GM21515 (cell line): ENCODE data around the gene FRMD4A.

Experiments
- ATAC-seq: cut with Tn5 transposase; IDR thresholded peaks from one replicate; pipeline ENCODE4 v1.9.1; 2021; ENCODE audit not compliant: unreplicated experiment

Gene FRMD4A

DNA sequence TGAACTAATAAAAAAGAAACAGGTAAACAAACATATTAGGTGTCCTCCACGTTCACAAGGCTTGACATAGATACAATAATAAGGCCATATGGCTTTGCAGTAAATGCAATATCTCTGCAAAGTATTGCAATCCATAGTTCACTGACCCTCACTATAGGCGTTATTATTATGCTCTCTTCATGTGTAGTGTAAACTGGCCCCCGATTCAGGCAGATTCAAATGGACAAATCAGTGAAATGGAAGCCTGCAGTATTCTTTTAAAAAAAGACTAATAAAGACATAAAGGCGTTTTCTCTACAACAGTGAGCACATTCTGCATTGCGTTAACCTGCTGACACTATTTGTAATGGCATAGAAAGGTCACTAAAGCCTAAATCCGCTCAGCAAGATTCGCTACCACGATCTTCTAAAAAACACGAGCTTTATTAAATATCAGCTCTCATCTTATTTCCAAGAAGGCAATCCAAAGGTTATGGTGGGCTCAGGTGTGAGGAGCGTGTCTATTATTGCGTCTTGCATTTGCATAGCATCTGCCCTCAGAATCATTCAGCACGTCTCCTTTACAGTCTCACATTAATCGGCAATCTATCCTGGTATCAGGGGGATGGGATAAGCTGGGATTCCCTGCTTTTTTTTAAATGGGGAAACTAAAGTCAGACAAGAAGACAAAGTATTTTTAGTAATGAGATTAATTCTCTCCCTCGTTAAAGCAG lies 36.2 kb downstream of the FRMD4A start:
- no peak for ATAC-seq

GRCh38 chr10:14293526-14293925 lies 37.2 kb downstream of the FRMD4A start:
- no peak for ATAC-seq

- no peak for ATAC-seq
These were observed 39.4 kb downstream of the FRMD4A start for GRCh38 chr10:14291296-14291695.

- ATAC-seq, result no peak
These were observed 44.7 kb downstream of the FRMD4A start for GRCh38 chr10:14285941-14286560.

GRCh38 chr10:14282276-14282675 lies 48.4 kb downstream of the FRMD4A start:
- ATAC-seq, result no peak

DNA sequence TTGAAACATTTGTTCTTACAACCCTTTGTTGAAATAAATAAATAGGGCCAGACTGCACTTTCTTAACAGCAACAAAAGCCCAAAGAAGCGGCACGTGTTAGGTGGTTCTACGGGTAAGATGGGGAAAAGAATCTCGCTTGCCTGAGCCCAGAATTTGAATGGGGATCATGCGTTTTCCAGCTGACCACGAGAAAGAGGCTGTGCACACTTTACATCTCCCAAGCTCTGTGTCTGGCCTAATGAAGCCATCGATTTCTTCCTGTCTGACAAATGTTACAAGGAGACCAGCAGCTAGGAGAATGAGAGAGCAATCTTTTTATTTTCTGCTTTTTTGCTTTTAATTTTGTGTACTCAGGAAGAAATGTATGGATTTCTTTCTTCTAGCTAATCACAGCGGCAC lies 52.2 kb downstream of the FRMD4A start:
- no peak for ATAC-seq

- no peak for ATAC-seq
These were observed 54.5 kb downstream of the FRMD4A start for GRCh38 chr10:14276210-14276609.

DNA sequence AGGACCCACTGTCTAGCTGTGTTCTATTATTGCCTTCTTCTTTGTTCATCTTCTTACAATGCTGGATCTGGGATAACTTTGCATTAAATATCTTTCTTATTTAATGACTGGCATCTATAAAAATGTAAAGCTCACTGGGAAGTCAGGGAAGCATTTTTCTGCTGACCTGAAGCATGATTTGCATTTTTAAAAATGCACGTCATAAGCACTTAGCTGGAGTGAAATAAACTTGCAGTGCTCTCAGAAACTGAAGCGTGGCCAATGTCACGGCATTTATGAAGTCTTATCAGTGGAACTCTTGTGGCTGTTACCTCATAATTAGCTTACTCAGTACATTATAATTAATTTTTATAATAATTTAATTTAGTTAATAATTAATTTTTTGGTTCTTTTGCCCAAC lies 59.1 kb downstream of the FRMD4A start:
- ATAC-seq, result no peak

DNA sequence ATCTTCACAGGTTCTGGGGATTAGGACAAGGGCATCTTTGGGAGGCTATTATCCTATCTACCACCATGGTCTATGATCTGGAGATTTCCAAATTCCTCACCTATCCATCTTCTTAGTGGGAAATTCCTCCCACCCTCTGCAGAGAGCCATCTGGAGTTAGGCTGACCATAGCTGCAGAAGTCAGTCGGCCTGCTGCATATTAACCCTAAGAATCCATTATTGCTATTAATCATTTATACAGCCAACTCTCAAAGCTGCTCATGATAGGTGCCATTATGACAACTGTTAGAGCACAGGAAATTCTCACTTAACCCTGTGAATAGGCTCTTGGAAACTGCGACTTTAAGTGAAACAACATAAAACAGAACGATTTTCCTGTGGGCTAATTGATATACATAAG lies 60.4 kb downstream of the FRMD4A start:
- no peak for ATAC-seq

DNA sequence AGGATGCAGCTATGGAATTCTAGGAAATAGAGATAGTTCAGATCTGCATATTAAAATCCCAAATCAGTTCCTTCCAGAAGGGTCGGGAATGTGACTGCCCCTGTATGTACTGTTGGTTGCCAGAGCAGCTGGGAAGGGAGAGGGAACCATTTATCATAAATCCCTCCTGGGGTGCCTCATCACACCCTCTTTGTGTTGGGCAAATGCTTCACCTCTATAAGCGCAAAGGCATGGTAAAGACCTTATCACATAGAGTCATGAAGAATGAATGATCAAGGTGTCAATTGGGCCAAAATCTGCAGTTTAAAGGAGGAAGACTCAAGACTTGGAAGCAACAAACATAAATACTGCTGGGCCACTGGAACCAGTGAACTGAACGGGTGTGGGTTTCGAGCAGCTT lies 65.0 kb downstream of the FRMD4A start:
- no peak for ATAC-seq

GRCh38 chr10:14262836-14263425 lies 67.8 kb downstream of the FRMD4A start:
- no peak for ATAC-seq

DNA sequence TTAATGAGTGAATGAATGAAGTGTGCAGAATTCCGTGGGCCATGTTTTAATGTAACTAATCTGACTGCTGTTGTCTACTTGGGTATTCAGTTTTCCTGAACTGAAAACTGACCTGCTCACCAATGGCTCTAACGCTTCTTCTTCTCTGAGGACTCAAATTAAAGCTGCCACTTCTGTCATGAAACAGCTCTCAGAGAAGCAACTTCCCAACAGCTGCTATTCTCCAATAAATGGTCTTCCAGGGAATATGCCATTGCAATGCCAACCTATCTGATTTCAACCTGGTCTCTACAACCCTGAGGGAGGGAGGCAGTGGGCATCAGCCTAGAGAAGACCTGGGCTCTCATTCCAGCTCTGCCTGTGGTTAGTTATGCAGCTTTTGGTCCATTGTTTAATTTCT lies 69.4 kb downstream of the FRMD4A start:
- no peak for ATAC-seq

GRCh38 chr10:14259696-14260566 lies 70.8 kb downstream of the FRMD4A start:
- no peak for ATAC-seq

GRCh38 chr10:14254368-14254767 lies 76.4 kb downstream of the FRMD4A start:
- no peak for ATAC-seq

DNA sequence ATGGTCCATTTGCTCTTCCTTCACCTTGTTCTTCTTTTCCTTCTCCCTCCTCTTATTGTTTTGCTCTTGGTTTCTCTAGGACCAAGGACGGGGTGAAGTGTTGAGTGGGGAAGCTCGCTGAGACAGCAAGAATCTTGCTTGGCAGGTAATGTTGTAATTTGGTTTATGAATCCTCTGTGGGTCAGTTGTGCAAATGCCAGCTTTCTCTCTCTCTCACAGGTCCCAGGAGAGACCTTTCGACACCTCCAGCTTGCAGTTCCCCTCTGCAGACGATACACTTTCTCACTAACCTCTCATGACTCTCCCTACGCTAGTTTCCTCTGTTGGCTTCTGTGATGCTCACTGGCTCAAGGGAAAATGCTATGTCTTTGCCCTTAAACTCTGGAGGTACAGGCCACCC lies 77.0 kb downstream of the FRMD4A start:
- ATAC-seq, result no peak

GRCh38 chr10:14253079-14253478 lies 77.6 kb downstream of the FRMD4A start:
- no peak for ATAC-seq

DNA sequence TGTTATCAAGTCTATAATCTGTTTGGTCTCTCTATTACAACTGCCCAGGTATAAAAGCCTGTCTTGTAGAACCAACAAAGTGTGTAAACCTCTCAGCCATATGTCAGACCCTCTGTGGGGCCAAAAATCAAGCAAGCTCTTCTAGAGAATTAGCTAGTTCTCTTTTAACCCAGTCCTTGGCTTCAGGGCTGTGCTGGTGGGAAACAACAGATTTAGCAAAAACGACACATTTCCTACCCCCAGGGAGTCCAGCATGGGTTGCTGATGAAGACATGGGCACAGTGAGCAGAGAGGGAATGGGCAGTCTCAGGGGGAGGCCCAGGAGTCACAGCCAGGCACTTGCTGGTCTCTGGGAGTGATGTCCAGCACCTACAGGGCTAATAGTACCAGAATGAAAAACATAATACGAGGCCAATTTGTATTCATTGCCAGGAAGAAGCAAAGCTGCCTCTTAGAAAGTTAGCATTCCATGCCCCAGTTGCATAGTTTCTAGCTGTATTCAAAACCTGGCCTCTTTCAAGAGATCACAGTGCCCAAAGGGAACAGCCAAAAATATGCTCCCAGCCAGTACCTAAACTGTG lies 80.1 kb downstream of the FRMD4A start:
- no peak for ATAC-seq

DNA sequence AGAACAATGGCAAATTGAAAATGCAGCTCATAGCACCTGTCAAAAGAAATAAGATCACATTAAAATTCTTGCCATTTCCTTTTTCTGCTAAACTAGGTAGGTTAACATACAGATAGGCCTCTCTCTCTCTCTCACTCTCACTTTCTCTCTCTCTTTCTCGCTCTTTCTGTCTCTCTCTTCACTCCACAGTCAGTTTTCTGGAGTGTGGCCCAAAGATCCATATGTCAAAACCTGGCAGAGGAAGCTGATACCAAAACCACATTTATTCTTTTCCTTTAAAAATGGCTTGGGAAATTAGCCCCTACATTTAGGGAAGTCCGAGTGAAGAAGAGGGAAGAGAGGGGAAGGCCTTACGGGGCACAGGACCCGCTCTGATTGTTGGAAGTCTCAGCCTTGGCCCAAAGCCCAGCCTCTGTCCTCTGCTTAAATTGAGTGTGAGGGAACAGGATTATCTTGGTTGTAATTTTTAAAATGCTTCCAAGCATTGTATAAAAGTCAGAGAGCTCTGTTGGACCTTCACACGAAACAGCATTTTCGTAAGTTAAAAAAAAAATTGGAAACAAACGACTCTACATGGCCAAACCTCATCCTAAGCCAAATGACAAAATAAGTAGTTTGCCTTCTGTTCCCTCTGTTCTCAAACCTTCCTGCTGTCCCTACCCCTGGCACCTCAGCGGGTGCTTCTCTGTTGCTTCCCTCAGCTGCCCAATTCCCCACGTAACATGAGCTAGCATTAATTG lies 83.2 kb downstream of the FRMD4A start:
- ATAC-seq, result no peak

GRCh38 chr10:14244801-14245211 lies 85.9 kb downstream of the FRMD4A start:
- ATAC-seq, result no peak

GRCh38 chr10:14244147-14244546 lies 86.6 kb downstream of the FRMD4A start:
- no peak for ATAC-seq

GRCh38 chr10:14243221-14243620 lies 87.5 kb downstream of the FRMD4A start:
- ATAC-seq, result no peak
